22Rv1 (cell line): ENCODE results near the gene KCNJ15.

Experiments used
- H3K27ac ChIP-seq: fragments of 450-650 bp; 2 replicates; pipeline ENCODE4 v1.5.1; 2017
- CTCF ChIP-seq: fragments of 450-650 bp; IDR thresholded peaks from 2 replicates; pipeline ENCODE4 v1.5.1; 2017; ENCODE audit warnings: mild to moderate bottlenecking
- ZFX ChIP-seq: fragments of 450-650 bp; IDR thresholded peaks from 2 replicates; pipeline ENCODE4 v1.6.1; 2017; ENCODE audit warnings: antibody characterized with exemption, borderline replicate concordance

The KCNJ15 gene

GRCh38 chr21:38256599-38257302, at the start of gene KCNJ15:
TSS of gene KCNJ15 (plus strand) at chr21:38256991. CDS start at chr21:38299262, 42,271 bp downstream.
- H3K27ac ChIP-seq, result no peak within 1 kb of the TSS

GRCh38 chr21:38208118-38208517, 48.7 kb upstream of the KCNJ15 start:
- TF ChIP-seq CTCF (no peak), ZFX (no peak)
- no peak overlapping the region for H3K27ac ChIP-seq

More at GRCh38 chr21:38256599-38257302, at the start of gene KCNJ15:
- TF ChIP-seq ZFX (no peak), CTCF (no peak)

GRCh38 chr21:38211321-38211720, 45.5 kb upstream of the KCNJ15 start:
- H3K27ac ChIP-seq, result no peak overlapping the region
- TF ChIP-seq CTCF (no peak), ZFX (no peak)

- H3K27ac ChIP-seq, result no peak overlapping the region
- TF ChIP-seq CTCF (no peak), ZFX (no peak)
Observed at GRCh38 chr21:38212706-38213105, 44.1 kb upstream of the KCNJ15 start.

GRCh38 chr21:38219049-38219628, 37.7 kb upstream of the KCNJ15 start:
- H3K27ac ChIP-seq, result no peak overlapping the region

GRCh38 chr21:38220270-38220737, 36.5 kb upstream of the KCNJ15 start:
- no peak overlapping the region for H3K27ac ChIP-seq

More at GRCh38 chr21:38219049-38219628, 37.7 kb upstream of the KCNJ15 start:
- TF ChIP-seq CTCF (peak; percentile 93), ZFX (no peak)

More at GRCh38 chr21:38220270-38220737, 36.5 kb upstream of the KCNJ15 start:
- TF ChIP-seq CTCF (no peak), ZFX (no peak)
